Central memory CD8-positive, alpha-beta T cell (primary cell): ENCODE measurements around the gene LIPA.
A peak's percentile ranks its signal among the peaks of the same experiment; 100 is the strongest.

Experiments used
- ATAC-seq: fragments of 150-1000 bp; cut with Tn5 transposase; replicated peaks from 2 replicates; pipeline ENCODE4 v1.10.0; 2022; ENCODE audit warnings: mild to moderate bottlenecking, moderate FRiP score, moderate number of reproducible peaks; ENCODE audit not compliant: poor library complexity, severe bottlenecking; ENCODE audit errors: extremely low read depth
- DNase-seq, 2 donors: peaks; one replicate each; pipeline ENCODE4 v3.0.0; 2021; ENCODE audit warnings: low spot score in 2 of 2
- H3K27ac Mint-ChIP-seq: one replicate; pipeline ENCODE4 v1.8.0; 2022; ENCODE audit warnings: low read depth, mild to moderate bottlenecking, moderate library complexity, mixed read lengths
- H3K27me3 Mint-ChIP-seq: one replicate; pipeline ENCODE4 v1.8.0; 2022; ENCODE audit warnings: mixed read lengths
- H3K36me3 Mint-ChIP-seq: one replicate; pipeline ENCODE4 v1.8.0; 2022; ENCODE audit warnings: mild to moderate bottlenecking, moderate library complexity, mixed read lengths; ENCODE audit not compliant: insufficient read depth
- H3K4me1 Mint-ChIP-seq: one replicate; pipeline ENCODE4 v1.8.0; 2022; ENCODE audit warnings: mixed read lengths
- H3K4me3 Mint-ChIP-seq: one replicate; pipeline ENCODE4 v1.8.0; 2022; ENCODE audit warnings: mild to moderate bottlenecking, moderate library complexity, mixed read lengths
- H3K9me3 Mint-ChIP-seq: one replicate; pipeline ENCODE4 v1.8.0; 2022; ENCODE audit warnings: mixed read lengths

Gene LIPA

DNA sequence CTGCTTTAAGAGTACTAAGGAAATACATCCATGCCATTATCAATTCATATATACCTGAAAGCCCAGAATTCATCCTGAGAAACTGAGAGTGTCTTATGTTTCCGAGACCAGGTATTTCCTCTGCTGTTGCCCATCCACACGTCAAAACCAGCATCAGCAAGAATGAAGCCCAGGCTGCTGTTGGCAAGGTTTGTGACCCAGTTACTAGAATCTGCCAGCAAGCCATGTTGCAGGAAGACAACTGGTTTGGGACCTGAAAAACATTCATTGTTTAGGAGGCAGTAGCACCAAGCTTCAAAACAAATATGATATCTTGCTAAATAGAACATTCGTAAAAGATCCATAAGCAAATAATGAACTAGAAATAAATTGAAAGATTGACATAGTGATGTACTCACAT, 23.4 kb downstream of the LIPA start:
- Mint-ChIP-seq H3K4me3 (no peak overlapping the region), H3K36me3 (peaks cover 15% of the 10 kb centered on the region), H3K27me3 (no peaks in the 10 kb centered on the region), H3K27ac (no peak overlapping the region), H3K9me3 (no peaks in the 10 kb centered on the region), H3K4me1 (peaks cover 8% of the 10 kb centered on the region)
- no peak for DNase-seq
- no peak for ATAC-seq

DNA sequence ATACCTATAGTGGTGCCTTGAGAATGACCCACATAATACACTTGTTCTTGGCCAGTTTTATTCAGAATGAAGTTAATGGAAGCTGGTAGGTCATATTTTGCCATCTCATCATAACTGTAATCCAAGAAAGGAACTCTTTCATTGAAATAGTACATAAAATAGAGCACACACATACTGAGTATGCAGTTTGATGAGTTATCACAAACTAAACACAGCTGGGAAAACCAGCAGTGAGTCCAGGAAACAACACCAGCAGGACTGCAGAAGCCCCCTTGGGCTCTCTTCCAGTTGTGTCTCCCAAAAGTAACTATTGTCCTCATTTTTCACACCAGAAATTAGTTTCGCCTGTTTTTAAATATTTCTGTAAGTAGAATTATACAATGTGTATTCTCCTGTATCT, 24.7 kb downstream of the LIPA start:
- Mint-ChIP-seq H3K9me3 (no peaks in the 10 kb centered on the region), H3K27me3 (no peaks in the 10 kb centered on the region), H3K27ac (no peak overlapping the region), H3K4me3 (no peak overlapping the region), H3K36me3 (peaks cover 11% of the 10 kb centered on the region), H3K4me1 (peaks cover 8% of the 10 kb centered on the region)
- ATAC-seq (no peak), DNase-seq (no peak)

DNA sequence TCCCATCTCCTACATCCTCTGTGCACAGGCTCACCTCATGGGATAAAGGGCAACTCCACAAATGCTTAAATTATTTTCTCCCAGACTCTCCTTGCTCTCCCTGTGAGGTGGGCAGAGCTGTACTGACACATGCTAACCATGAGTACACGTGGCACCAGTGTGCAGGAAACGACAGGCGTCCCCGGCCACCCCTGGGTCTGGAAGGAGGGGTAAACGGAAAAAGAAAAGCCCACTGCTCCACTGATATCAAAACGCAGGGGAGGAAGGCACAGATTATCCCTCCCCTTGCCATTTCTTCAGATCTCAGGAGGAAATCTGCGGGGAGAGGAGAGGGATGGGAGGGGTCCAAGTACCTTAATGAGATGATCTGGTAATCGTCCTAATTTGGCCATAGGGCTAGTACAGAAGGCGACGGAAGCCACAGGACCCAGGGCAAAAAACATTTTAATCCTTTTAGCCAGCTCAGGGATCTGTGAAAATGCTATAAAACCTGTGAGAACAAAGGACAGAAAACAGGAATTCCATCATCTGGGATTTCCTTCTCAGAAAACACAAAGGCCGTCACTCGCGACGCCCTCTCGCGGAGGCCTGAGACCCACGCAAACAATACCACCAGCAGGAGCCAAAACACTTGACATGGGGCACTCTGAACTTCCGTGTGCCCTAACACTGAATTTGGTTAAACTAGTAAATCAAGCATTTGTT, 26.7 kb downstream of the LIPA start:
- DNase-seq (no peak), ATAC-seq (peak; percentile 62)
- Mint-ChIP-seq H3K27me3 (no peaks in the 10 kb centered on the region), H3K36me3 (peaks cover 16% of the 10 kb centered on the region), H3K27ac (peak overlapping the region; percentile 10), H3K9me3 (no peaks in the 10 kb centered on the region), H3K4me1 (peaks cover 8% of the 10 kb centered on the region), H3K4me3 (peak overlapping the region; percentile 62)

DNA sequence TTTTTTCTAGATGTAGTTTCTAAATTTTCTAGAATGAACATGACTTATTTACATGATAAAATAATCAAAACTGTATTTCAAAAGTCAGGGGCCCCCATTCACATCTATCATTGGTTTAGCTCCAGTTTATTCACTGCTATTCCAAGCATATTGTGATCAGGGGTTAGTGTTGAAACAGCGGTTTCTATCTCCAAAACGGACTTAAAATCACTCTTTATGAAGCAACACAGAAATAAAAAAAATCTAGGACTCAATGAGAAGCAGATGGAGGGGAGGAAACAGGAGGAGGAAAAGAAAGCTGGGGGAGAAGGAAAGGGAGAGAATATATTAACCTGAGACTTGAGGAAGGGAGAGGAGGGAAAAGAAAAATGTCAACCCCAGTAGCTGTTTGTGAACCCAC, 29.7 kb downstream of the LIPA start:
- Mint-ChIP-seq H3K4me1 (peaks cover 13% of the 10 kb centered on the region), H3K9me3 (no peaks in the 10 kb centered on the region), H3K27me3 (no peaks in the 10 kb centered on the region), H3K27ac (no peak overlapping the region), H3K36me3 (peaks cover 15% of the 10 kb centered on the region), H3K4me3 (no peak overlapping the region)
- ATAC-seq (no peak), DNase-seq (no peak)

DNA sequence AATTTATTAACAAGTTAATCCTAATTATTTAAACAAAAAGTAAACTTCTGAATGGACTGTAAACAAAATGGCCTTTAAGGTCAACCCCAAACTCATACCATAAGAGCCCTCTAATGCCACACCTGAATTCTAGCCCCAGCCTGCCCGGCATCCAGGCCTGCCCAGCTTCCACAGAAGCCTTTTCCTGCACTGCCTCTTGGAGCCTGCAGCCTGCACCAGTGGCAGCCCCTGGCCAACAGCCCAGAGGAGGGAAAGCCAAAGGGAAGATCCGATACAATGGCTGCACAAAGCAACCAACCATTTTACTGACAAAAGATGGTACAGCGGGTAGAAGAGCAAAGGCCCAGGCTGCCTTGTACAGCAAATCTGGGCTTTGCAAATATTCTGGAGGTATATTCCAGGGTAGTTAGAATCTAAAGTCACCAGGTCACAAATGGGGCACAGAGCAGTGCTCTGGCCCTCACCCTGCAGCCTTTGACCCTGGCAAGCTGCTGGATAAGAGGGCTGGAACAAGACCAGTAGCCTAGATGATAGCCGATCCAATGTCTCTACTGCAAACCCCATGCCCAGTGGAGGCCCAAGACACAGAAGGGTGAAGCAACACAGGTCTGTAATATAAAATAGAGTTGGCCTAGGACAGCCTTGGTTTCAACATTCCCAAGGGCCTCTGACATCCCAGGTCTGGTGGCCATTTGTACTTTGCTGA, 31.9 kb downstream of the LIPA start:
- Mint-ChIP-seq H3K27ac (no peak overlapping the region), H3K27me3 (no peaks in the 10 kb centered on the region), H3K9me3 (no peaks in the 10 kb centered on the region), H3K4me1 (peaks cover 6% of the 10 kb centered on the region), H3K4me3 (no peak overlapping the region), H3K36me3 (peaks cover 18% of the 10 kb centered on the region)
- no peak for DNase-seq
- ATAC-seq: no peak

DNA sequence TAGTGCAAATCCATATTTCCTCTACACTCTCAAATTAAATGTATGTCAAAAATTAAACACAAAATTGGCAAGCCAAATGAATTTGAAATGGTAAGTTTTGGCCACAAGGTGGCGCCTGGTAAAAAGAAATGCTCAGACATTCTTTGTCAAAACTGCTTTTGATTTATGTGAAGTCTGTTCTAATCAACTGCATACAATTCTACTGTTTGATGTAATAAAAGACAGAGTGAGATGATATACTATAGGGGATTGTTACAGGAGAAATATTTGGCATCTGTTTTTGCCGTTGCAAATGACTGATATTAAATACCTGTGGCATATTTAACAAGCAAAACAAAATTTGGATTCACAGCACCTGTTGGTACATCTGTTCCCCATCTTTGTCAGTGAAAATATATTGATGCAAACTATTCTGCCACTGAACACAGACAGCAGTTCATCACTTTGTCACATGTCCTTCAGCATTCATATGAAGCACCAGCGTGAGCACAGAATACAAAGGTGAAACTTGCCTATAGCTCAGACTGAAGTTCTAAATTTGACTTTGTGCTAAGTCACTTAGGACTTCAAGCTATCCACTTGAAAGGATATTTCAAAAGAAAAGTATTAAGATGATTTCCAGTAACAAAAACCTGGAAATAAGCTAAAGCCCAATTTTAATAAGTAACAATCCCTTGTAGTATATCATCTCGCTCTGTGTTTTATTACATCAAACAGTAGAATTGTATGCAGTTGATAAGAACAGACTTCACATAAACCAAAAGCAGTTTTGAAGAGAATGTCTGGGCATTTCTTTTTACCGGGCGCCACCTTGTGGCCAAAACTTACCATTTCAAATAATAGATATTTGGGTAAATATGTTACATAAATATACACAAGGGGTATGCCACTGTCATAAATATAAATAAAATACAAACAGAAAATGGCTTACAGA, 34.3 kb downstream of the LIPA start:
- Mint-ChIP-seq H3K36me3 (peaks cover 13% of the 10 kb centered on the region), H3K9me3 (no peaks in the 10 kb centered on the region), H3K27ac (no peak overlapping the region), H3K4me3 (no peak overlapping the region), H3K4me1 (peaks cover 11% of the 10 kb centered on the region), H3K27me3 (no peaks in the 10 kb centered on the region)
- DNase-seq (peak; percentile 43 to 56), ATAC-seq (peak; percentile 78)

DNA sequence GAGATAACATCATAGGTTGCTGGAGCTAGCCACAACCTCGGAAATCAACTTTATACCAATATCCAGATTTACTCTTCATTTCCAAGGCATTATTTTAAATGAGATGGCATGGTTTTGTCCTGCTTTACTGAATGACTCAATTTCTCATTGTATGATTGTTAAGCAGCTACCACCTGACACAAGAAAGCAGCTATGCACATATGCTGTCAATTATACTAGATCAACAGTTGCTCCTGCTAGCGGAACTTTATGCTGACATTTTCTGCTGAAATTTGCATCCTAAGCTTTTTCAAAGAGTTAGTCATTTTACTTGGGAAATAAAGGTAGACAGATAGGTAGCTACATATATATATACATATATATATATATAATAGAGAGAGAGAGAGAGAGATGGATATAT, 35.5 kb downstream of the LIPA start:
- Mint-ChIP-seq H3K36me3 (peaks cover 8% of the 10 kb centered on the region), H3K27me3 (peaks cover 2% of the 10 kb centered on the region), H3K4me3 (no peak overlapping the region), H3K9me3 (no peaks in the 10 kb centered on the region), H3K4me1 (peaks cover 11% of the 10 kb centered on the region), H3K27ac (no peak overlapping the region)
- DNase-seq (no peak), ATAC-seq (no peak)

DNA sequence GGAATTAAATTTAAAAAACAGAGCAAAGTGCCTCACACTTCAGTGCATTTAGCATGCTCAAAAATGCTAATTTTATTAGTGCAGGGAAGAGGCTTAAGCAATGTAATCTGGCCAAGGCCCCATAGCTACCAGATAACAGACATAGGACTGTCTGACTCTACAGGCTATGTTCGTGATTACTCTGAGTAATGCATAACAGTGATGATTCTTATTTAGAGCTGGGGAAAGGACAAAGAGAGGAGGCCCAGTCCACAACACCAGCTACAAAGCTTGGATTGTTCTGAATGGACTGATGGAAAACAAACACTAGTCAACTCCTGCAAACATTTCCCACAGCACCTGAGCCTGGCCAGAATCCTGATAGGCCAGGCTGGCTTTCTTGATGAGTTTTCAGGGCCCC, 36.1 kb downstream of the LIPA start:
- Mint-ChIP-seq H3K36me3 (peaks cover 6% of the 10 kb centered on the region), H3K27me3 (peaks cover 7% of the 10 kb centered on the region), H3K4me1 (peaks cover 11% of the 10 kb centered on the region), H3K27ac (no peak overlapping the region), H3K4me3 (no peak overlapping the region), H3K9me3 (no peaks in the 10 kb centered on the region)
- ATAC-seq (no peak), DNase-seq (no peak)

DNA sequence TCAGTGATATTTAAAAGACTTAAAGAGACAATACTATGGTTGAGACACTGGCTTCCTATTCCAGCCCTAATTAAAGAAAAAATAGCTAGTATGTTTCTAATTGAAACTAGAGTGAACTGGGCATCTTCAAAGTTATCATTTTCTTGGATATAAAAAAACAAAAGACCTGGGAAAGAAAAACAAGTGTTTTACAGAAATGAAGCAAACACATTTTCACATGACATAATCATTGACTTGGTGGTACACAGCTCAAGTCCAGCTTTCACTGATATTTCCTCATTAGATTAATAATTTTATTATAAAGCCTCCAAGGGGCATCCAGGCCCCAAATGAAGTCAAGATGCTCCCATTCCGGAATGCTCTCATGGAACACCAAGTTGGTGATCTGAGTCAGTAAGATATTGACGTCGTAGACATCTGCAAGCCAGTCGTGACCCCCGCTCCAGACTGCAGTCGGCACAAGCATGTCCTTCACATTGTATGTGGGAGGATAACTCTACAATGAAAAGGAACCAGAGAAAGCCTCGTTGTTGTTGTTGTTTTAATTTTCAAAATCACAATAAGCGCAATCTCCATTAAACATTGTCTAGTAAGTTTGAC, 36.9 kb downstream of the LIPA start:
- no peak overlapping the region for H3K27ac Mint-ChIP-seq
- ATAC-seq: no peak
- no peak overlapping the region for H3K4me3 Mint-ChIP-seq
- DNase-seq: no peak
- peaks cover 15% of the 10 kb centered on the region for H3K27me3 Mint-ChIP-seq
- H3K4me1 Mint-ChIP-seq: peaks cover 11% of the 10 kb centered on the region
- H3K36me3 Mint-ChIP-seq: peaks cover 6% of the 10 kb centered on the region
- no peaks in the 10 kb centered on the region for H3K9me3 Mint-ChIP-seq

DNA sequence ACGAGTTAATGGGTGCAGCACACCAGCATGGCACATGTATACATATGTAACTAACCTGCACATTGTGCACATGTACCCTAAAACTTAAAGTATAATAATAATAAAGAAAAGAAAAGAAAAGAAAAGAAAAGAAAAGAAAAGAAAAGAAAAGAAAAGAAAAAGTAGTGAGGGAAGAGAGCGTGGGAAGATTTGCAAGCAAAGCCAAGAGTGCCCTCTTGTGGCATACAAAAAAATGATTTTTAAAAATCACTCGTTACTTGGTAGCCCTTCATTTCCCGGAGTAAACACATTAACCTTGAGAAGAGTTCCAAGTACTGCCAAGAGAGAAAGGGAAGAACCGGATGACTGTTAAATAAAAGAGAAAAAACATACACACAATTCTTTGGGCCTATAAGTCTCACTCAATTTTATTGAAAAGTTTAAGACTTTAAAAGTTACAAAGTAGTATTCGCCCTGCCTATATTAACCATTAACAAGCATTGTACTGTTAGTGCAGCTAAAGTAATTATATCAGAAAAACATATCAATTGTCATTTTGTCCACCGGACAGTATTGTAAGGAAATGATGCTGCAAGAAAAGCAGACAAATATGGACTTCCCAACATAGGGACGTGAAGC, 38.3 kb downstream of the LIPA start:
- no peak for DNase-seq
- Mint-ChIP-seq H3K27ac (no peak overlapping the region), H3K4me3 (no peak overlapping the region), H3K9me3 (no peaks in the 10 kb centered on the region), H3K27me3 (peaks cover 27% of the 10 kb centered on the region), H3K36me3 (peaks cover 4% of the 10 kb centered on the region), H3K4me1 (peaks cover 11% of the 10 kb centered on the region)
- no peak for ATAC-seq

DNA sequence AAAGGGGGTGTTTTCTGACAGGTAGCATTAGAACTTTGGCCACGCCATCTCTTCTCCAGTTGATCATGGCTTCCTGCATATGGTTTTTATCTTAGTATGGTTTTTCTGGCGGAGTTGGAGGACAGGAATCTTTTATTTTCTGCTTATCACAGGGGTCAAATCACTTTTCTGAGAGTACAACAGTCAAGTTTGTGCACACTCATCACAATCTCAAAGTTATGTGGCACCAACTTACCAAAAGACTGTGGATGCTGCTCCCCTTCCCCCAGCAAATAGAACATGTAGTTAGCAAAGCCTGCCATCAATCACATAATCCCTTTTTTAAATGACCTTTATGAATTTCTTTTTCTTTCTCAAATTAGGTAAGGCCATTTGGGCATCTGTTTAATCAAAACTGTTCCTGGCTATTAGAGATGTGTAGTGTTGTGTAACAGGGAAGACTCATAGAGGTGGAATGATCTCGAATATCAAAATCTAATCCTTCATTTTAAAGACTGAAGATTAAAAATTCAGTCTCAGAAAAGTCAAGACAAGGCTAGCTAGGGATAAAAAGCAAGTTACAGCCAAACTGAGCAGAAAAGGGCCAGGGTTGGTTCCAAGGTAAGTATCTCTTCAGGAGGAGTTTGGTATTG, 40.7 kb downstream of the LIPA start:
- Mint-ChIP-seq H3K27me3 (peaks cover 27% of the 10 kb centered on the region), H3K27ac (no peak overlapping the region), H3K36me3 (peaks cover 2% of the 10 kb centered on the region), H3K4me3 (no peak overlapping the region), H3K4me1 (peaks cover 14% of the 10 kb centered on the region), H3K9me3 (no peaks in the 10 kb centered on the region)
- DNase-seq (no peak), ATAC-seq (no peak)

DNA sequence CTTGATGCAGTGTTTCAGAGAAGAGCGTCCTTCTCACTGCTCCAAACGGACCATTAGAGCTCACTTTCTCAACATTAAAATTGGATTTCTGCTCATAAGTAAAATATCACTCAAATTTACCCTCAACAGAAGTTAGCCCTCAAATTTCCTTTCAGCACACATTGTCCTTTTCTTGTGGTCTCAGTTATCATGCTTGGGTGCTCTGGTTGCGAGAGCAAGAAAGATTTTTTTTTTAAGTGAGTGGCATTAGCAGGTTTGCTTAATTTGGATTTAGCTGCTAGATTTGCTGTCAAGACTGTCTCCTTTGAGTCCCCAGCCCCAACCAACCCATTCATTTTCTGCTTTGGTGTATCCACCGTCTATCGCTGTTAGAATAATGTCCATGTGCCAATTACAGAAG, 41.9 kb downstream of the LIPA start:
- Mint-ChIP-seq H3K36me3 (no peaks in the 10 kb centered on the region), H3K4me3 (no peak overlapping the region), H3K4me1 (peaks cover 14% of the 10 kb centered on the region), H3K9me3 (no peaks in the 10 kb centered on the region), H3K27me3 (peaks cover 27% of the 10 kb centered on the region), H3K27ac (no peak overlapping the region)
- DNase-seq (no peak), ATAC-seq (no peak)
